Thyroid gland (tissue), 4 donors: Measurements from ENCODE around the gene FUOM. TPM values are rescaled to one million over a fixed set of nuclear protein-coding genes. Genes with fewer than 3 reads are reported as not detected.

Experiments used
- DNase-seq, 2 donors: peaks; one replicate each; pipeline ENCODE4 v3.0.0-alpha.2; 2019
- H3K27ac ChIP-seq, 3 donors: fragments of 200-600 bp; sonication (generic); 1 replicate in 2 of 3; 2 replicates in 1 of 3; pipeline ENCODE4 v1.5.1; 2016 to 2019; ENCODE audit warnings: mild to moderate bottlenecking in 1 of 3, moderate library complexity in 1 of 3
- H3K27me3 ChIP-seq: fragments of 200-600 bp; sonication (generic); one replicate; pipeline ENCODE4 v1.5.1; 2019
- H3K36me3 ChIP-seq, 2 donors: fragments of 200-600 bp; sonication (generic); one replicate each; pipeline ENCODE4 v1.5.1; 2016 to 2019
- H3K4me1 ChIP-seq, 2 donors: fragments of 200-600 bp; sonication (generic); one replicate each; pipeline ENCODE4 v1.5.1; 2017 to 2019
- H3K4me3 ChIP-seq, 3 donors: fragments of 200-600 bp; sonication (generic); replicated peaks in 1 of 3; 1 replicate in 2 of 3; 2 replicates in 1 of 3; pipeline ENCODE4 v1.5.1; 2016; ENCODE audit warnings: mild to moderate bottlenecking in 1 of 3
- H3K9me3 ChIP-seq: fragments of 200-600 bp; sonication (generic); one replicate; pipeline ENCODE4 v1.5.1; 2017
- POLR2A ChIP-seq, 2 donors: fragments of 450-650 bp; IDR thresholded peaks; one replicate each; pipeline ENCODE4 v1.6.1; 2017; ENCODE audit warnings: antibody characterized with exemption in 2 of 2, mild to moderate bottlenecking in 2 of 2, moderate library complexity in 1 of 2
- WGBS, 2 donors: methylation state at CpG; one replicate each; pipeline ENCODE4 v1.1.5; 2017; 5-methylcytosine and 5-hydroxymethylcytosine counted together
- intact Hi-C: fragments of 100-400 bp; cut with DNase I; formaldehyde crosslinking; loops from one replicate; pipeline ENCODE4 v1.15.1; 2023
- total RNA-seq, 4 donors: library from RNA; depleted of rRNA; stranded (reverse); fragments of >200 nt; gene quantifications; one replicate each; pipeline ENCODE4 v1.2.3, GENCODE V29; 2016
- TF ChIP-seq, protein P1 (sequence below), 6 experiments: fragments of 200-600 bp in 3 of 6; fragments of 450-650 bp in 3 of 6; sonication (generic) in 3 of 6; IDR thresholded peaks; one replicate each; pipeline ENCODE4 v1.5.1; 2016 to 2019; ENCODE audit warnings: antibody characterized with exemption in 6 of 6, mild to moderate bottlenecking in 2 of 6, inconsistent platforms in 1 of 6, moderate library complexity in 1 of 6

Gene FUOM
- total RNA-seq, 4 donors from 2014 or later = 7.4 to 25.9 (median 18.9) TPM

DNA sequence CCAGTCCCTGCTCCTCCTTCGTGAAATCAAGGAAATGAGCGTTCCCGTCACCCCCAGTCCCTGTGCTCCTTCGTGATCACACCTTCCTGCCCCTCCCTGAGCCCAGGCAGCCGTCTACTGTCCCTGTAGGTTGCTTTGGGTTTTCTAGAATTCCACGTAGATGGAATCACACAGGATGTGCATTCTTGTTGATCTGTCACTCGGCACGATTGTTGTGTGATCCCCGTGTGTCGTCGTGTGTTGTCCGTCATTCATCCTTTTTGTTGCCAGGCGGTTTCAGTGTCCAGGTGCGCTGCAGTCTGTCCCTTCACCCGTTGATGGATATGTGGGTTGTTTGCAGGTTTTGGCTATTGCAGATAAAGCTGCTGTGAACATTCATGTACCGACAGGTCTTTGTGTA, 45.5 kb upstream of the FUOM start:
- TF ChIP-seq POLR2A (IDR thresholded peaks at IDR 0.05) = no peak
- TF ChIP-seq, protein P1, sequence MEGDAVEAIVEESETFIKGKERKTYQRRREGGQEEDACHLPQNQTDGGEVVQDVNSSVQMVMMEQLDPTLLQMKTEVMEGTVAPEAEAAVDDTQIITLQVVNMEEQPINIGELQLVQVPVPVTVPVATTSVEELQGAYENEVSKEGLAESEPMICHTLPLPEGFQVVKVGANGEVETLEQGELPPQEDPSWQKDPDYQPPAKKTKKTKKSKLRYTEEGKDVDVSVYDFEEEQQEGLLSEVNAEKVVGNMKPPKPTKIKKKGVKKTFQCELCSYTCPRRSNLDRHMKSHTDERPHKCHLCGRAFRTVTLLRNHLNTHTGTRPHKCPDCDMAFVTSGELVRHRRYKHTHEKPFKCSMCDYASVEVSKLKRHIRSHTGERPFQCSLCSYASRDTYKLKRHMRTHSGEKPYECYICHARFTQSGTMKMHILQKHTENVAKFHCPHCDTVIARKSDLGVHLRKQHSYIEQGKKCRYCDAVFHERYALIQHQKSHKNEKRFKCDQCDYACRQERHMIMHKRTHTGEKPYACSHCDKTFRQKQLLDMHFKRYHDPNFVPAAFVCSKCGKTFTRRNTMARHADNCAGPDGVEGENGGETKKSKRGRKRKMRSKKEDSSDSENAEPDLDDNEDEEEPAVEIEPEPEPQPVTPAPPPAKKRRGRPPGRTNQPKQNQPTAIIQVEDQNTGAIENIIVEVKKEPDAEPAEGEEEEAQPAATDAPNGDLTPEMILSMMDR (IDR thresholded peaks at IDR 0.05) = no peak
- WGBS, 2 donors = 85 to 86% methylated on average over 16 of the region's 16 CpGs
- no peak overlapping the region for H3K4me3 ChIP-seq
- no peaks in the 10 kb centered on the region for H3K4me1 ChIP-seq
- H3K36me3 ChIP-seq = peaks cover 12 to 23% of the 10 kb centered on the region in 2 donors
- DNase-seq = no peak
- intact Hi-C loops = no loop called here
- H3K9me3 ChIP-seq = no peaks in the 10 kb centered on the region
- H3K27ac ChIP-seq = no peak overlapping the region
- no peaks in the 10 kb centered on the region for H3K27me3 ChIP-seq

DNA sequence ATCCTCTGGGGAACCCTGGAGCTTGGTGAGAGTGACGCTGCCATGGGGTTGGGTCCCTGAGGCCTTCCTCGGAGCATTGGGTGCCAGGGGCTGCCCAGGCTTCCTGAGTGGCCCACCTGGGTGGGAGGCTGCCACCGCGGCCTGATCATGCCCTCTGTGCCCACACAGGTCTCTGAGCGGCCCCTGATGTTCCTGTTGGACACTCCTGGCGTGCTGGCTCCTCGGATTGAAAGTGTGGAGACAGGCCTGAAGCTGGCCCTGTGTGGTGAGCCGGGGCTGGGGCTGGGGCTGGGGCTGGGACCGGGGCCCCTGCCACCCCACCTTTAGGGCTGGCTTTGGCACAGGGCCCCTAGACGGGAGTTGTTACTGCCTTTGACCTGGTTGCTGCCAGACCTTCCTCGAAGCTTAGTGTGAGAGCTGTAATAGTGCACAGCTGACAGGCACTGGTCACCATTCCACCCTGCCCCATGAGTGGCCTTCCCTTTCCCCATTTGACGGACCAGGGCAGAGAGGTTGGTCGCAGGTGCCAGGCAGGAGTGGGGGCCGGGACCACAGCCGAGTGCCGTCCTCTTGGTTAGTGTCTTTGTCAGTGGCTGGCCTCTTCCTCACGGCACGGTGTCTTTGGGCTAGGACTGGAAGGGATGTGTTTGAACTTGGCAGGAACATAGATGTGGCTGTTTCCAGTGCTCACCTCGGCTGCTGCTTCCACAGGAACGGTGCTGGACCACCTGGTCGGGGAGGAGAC, 44.3 kb upstream of the FUOM start:
- no peak overlapping the region for H3K4me3 ChIP-seq
- WGBS, 2 donors = 95 to 99% methylated on average over 11 to 13 of the region's 21 CpGs
- no peaks in the 10 kb centered on the region for H3K9me3 ChIP-seq
- H3K27ac ChIP-seq = no peak overlapping the region
- TF ChIP-seq, protein P1 (IDR thresholded peaks at IDR 0.05) = no peak
- no peak for TF ChIP-seq POLR2A (IDR thresholded peaks at IDR 0.05)
- no peaks in the 10 kb centered on the region for H3K27me3 ChIP-seq
- DNase-seq = no peak
- H3K4me1 ChIP-seq = no peaks in the 10 kb centered on the region
- peaks cover 12 to 26% of the 10 kb centered on the region in 2 donors for H3K36me3 ChIP-seq
- intact Hi-C loops = no loop called here

DNA sequence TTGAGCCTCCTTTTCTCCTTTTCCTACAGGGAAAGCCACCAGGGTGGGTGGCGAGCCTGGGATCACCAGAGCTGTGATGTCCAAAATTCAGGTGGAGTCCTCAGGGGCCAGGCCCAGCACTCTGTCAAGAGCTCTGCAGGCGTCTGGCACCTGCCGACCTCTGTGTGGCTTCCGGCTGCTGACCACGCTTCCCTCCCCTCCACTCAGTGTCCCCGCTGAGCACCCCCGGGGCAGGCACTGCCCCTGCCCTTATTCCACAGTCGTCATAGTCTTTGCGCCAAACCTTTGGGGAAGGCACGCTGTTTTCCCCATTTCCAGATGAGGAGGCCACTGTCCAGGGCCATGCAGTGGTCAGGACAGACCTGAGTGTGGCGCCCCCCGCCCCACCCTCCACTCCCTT, 43.7 kb upstream of the FUOM start:
- H3K4me1 ChIP-seq = no peaks in the 10 kb centered on the region
- 94 to 97% methylated on average over 10 to 12 of the region's 12 CpGs for WGBS, 2 donors
- H3K27ac ChIP-seq = no peak overlapping the region
- no peaks in the 10 kb centered on the region for H3K27me3 ChIP-seq
- DNase-seq = no peak
- intact Hi-C loops = no loop called here
- peaks cover 12 to 26% of the 10 kb centered on the region in 2 donors for H3K36me3 ChIP-seq
- no peaks in the 10 kb centered on the region for H3K9me3 ChIP-seq
- H3K4me3 ChIP-seq = no peak overlapping the region
- TF ChIP-seq, protein P1 (IDR thresholded peaks at IDR 0.05) = no peak
- no peak for TF ChIP-seq POLR2A (IDR thresholded peaks at IDR 0.05)

DNA sequence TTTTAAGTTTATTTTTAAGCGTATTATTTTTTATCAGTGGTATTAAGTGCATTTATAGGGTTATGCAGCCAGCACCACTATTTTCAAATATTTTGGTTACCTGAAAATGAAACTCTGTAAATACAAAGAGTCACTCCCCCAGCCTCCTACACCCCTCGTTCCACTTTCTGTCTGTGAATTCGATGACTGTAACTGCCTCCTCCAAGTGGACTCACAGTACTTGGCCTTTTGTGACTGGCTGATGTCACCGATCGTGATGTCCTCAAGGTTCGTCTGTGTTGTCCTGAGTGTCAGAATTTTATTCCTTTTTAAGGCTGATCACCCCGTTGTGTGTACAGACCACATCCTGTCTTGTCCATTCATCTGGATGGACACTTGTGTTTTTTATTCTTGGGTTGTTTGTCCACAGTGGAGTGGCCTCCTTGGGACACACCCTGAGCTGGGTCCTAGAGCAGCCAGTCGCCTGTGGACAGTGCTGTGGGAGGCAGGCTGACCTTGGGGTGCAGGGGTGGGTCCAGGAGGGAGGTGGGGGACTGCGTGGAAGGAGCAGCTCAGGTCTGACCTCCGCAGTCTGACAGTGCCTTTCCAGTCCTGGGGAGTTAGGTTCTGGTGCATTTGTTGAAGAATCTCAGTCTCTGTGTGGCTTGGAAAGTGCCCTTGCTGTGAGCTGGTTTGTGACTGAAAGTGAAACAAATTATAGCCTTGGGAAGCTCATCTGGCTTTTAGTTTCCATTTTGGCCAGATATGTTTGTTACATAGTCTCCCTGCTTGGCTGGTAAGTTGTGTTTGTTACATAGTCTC, 43.0 kb upstream of the FUOM start:
- intact Hi-C loops = no loop called here
- no peak for DNase-seq
- TF ChIP-seq POLR2A (IDR thresholded peaks at IDR 0.05) = no peak
- TF ChIP-seq, protein P1 (IDR thresholded peaks at IDR 0.05) = no peak
- Histone ChIP-seq H3K36me3 (peaks cover 12 to 26% of the 10 kb centered on the region in 2 donors), H3K4me3 (no peak overlapping the region), H3K9me3 (no peaks in the 10 kb centered on the region), H3K27me3 (no peaks in the 10 kb centered on the region), H3K27ac (no peak overlapping the region), H3K4me1 (no peaks in the 10 kb centered on the region)
- 87 to 88% methylated on average over 10 of the region's 10 CpGs for WGBS, 2 donors

DNA sequence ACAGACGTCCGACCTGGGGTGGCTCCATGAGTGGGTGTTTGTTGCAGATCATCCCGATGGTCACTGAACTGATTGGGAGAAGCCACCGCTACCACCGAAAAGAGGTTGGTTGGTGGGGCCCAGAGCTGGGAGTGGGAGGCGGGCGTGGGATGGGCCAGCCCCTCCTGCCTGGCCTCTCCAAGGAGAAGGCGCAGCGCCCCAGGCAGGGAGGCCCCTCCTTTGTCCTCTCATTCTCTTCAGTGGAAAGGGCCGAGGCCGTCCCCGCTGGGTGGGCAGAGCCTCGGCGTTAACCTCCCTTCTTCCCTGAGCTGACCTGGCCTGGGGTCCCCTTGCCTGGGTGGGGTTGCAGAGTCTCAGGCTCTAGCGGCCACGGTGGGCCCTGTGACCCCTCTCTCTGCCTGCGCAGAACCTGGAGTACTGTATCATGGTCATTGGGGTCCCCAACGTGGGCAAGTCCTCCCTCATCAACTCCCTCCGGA, 41.3 kb upstream of the FUOM start:
- Histone ChIP-seq H3K27me3 (no peaks in the 10 kb centered on the region), H3K36me3 (peaks cover 12 to 26% of the 10 kb centered on the region in 2 donors), H3K4me1 (peaks cover 9 to 10% of the 10 kb centered on the region in 2 donors), H3K27ac (no peak overlapping the region), H3K4me3 (no peak overlapping the region), H3K9me3 (no peaks in the 10 kb centered on the region)
- intact Hi-C loops = no loop called here
- DNase-seq = no peak
- TF ChIP-seq, protein P1 (IDR thresholded peaks at IDR 0.05) = no peak
- TF ChIP-seq POLR2A (IDR thresholded peaks at IDR 0.05) = no peak
- WGBS, 2 donors = 94 to 96% methylated on average over 15 to 17 of the region's 19 CpGs
